ENCODE data around the gene AK8. TPM values are rescaled to one million over a fixed set of nuclear protein-coding genes. Genes with fewer than 3 reads are reported as not detected.

AK8 gene
- total RNA-seq, 1 donor from 2014 or later = under 0.01 TPM

DNA sequence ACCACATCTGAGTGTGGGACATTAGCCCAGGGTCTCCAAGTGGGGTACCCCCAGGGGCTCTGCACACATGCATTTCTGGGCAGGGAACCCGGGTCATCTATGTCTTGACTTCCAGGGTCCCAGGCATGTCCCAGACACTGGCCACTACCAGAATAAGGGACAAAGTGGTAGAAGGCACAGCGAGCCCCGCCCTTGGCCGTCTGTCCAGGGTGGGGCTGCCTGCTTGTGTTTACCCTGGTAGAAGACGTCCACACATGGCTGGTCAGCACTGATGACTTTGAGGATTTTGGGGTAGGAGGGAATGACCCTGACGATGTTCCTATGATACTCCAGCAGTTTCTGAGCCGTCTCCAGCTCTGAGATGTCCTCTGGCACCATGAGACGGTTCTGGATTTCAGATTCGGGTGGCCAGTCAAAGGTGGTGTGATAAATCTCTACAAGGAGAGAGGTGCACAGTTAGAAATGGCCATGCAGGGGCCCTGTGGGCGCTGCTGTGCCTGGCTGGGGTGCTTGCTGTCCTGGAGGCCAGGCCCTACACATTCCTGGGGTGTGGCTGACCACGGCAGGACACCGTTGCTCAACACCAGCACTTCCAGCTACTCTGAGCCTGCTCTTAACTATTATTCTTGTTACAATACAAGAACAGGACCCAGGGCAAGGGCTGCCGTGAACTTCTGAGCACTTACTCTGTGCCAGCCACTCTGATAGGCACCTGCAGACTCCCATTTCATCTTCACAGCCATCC is 51.3 kb downstream of the AK8 start:
- DNase-seq (ENCODE audit: low read depth in 2 of 2) = no peak

- DNase-seq (ENCODE audit: low read depth in 2 of 2) = no peak
Observed at GRCh38 chr9:132826131-132826530, 52.0 kb downstream of the AK8 start.

GRCh38 chr9:132825430-132825829 is 52.7 kb downstream of the AK8 start:
- no peak for DNase-seq (ENCODE audit: low read depth in 2 of 2)

DNA sequence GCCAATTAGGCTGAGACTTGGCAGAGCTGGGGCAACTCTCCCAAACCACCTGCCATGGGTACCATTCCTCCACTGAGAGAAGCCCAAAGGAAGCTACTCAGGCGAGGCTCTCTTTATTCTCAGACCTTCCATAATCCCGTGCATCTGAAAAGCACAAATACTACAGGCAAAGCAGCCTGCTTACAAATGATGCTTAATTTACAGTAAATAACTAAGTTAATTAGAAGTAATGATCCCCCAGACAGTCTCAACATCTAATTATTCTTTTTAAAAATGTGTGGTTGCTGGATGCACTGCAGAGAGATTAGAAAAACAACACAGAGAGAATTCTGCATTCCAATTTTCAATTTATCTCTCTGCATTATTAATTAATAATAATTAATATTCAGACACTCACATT is 53.1 kb downstream of the AK8 start:
- DNase-seq (ENCODE audit: low read depth in 2 of 2) = no peak

DNA sequence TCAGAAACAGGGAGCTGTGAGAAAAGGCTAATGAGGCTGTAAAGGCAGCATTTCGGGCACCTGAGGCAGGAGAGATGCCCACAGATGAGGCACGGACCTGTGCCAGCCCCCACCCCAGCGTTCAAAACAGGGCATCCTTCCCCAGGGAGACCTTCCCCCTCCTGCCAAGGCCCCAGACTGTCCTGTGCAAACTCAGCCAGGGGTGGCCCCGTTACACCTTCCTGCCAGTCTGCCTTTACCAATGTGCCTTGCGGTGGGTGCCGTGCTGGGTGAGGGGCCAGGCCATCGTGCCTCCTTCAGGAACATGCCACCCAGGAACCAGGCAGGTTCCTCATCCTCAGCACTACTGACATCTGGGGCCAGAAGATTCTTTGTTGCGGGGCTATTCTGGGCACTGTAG is 53.9 kb downstream of the AK8 start:
- DNase-seq (ENCODE audit: low read depth in 2 of 2) = no peak

DNA sequence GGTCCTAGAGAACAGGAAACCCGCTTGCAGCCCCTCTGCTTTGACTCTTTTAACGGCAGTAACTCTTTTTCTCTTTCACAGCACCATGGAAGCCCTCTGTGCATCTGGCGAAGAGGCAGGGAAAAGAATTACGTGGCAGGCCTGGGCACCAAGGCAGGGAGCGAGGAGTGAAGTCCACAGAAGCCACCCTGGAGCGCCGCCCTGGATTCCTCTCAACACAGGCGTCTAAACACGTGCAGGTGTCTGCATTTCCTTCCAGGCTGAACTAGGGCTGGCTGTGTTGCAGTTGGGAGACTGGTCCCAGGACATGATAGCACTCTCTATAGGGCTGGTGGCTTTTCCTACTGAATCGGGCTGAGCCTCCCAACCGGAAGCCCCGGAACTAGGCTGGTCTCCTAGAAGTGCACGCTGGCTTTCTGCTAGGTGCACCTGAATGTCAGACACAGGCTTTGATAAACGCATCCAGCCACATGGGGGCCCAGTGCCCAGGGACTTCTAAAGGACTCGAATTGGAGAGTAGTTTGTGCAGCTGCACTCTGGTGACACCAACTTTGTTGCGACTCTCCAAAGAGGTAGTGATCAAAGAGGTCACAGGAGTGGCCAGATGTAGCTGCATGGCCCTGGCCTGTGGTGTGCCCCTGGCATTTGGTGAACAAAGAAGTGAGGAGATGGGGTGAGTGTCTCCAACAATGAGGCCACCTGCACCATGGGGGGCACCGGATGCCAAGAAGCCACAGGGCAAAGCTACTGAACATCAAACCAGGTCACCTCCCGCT is 54.5 kb downstream of the AK8 start:
- DNase-seq (ENCODE audit: low read depth in 2 of 2) = no peak

DNA sequence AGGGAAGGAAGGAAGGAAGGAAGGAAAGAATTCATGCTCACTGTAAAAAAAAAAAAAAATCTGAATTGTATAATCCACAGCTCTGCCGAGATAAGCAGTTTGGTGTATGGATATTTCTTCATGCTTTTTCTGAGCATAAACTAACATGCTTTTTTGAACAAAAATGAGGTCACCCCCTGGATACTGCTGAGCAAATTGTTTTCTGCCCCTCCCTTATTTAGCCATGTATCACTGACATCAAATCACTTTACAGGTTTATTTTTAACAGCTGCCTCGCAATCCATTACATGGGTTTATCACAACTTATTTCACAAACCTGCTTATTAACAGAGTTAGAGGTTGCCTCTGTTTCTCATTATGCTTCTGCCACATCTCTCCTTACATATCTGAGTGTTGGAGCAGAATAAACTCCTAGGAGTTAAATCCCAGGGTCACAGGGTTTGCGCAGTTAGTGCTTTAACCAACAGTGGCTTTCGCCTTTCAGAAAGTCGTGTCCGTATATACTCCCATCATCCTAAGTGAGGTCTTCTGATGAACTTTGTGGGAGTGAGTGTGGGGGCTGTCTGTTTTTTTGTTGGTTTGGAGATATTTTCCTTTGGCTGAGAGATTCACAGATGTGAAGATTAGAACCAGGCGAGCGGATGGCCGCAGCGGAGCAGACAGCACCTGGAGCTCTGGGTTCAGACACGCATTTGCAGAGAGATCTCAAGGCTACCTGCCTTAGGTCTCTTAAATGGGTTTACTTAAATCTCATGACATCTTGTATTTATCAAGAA is 57.7 kb downstream of the AK8 start:
- no peak for DNase-seq (ENCODE audit: low read depth in 2 of 2)

- DNase-seq (ENCODE audit: low read depth in 2 of 2) = no peak
Observed at GRCh38 chr9:132818588-132818987, 59.5 kb downstream of the AK8 start.

DNA sequence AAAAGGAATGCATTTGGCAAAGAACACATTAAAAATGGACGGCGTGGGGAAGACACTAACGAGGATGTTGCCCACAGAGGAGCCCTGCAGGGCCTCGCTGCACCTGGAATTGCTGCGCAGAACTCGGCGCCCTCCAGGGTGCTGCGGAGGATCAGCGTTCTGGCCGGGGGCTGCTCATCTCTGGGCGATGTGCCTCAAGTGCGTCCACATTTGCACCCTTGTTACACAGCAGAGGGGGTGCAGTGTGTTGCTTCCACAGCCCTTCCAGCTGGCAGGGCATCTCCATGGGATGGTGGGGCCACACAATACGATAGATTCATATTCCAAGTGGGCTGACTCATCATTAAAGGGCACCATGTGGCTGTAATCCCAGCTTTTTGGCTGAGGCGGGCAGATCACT is 63.1 kb downstream of the AK8 start:
- no peak for DNase-seq (ENCODE audit: low read depth in 2 of 2)

DNA sequence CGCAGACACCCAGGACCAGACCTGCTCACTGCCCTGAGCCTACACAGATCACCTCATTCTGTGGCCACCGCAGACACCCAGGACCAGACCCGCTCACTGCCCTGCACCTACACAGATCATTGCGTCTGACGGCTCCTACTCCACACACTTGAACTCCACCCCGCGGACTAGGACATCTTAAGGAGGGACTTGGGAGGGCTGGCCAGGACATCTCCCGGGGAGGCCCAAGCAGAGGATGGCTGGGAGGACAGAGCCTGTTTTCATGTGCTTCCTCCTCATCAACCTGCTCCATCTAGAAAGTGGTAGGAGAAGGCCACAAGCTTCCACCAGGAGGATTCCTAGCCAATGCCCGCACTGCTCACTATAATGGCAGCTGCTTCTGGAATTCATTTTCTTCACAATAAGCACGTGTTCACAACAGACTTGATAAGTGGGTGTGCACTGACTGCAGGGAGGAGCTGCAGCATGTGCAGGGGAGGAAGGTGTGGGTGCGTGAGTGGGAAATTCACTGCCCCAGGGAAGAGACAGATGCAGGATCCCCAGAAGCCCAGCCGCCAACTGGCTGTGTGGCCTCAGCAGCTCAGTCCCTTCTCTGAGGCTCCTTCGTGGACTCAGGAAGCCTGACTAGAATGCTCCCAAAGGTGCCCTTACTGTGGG is 64.8 kb downstream of the AK8 start:
- no peak for DNase-seq (ENCODE audit: low read depth in 2 of 2)

GRCh38 chr9:132811985-132812384 is 66.1 kb downstream of the AK8 start:
- no peak for DNase-seq (ENCODE audit: low read depth in 2 of 2)

GRCh38 chr9:132810314-132810713 is 67.8 kb downstream of the AK8 start:
- no peak for DNase-seq (ENCODE audit: low read depth in 2 of 2)

DNA sequence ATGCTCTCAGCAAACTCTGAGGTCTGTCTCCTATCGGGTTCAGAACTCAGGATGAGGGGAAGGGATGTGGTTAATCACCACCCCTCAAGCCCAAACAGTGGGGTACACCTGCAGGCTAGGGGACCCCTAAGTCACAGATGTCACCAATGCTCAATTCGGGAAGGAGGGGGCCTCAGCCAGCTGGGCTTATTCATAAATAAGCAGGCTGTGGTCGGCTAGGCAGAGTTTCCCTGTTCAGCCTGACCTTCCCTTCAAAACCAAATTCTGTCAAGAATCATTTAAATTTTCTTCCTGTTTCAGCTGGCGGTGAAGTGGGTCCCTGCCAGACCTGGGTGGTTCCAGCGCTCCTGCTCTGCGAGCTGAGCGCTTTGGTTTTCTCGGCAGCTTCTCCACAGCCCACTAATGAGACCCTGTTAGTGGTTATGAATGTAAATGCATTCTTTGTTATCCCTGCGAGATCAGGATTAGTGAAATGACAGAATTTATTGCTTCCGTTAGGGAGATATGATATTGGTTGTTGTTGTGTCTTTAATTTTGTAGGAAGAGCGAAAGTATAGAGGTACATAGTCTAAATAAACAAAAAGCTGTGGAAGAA is 68.3 kb downstream of the AK8 start:
- no peak for DNase-seq (ENCODE audit: low read depth in 2 of 2)

DNA sequence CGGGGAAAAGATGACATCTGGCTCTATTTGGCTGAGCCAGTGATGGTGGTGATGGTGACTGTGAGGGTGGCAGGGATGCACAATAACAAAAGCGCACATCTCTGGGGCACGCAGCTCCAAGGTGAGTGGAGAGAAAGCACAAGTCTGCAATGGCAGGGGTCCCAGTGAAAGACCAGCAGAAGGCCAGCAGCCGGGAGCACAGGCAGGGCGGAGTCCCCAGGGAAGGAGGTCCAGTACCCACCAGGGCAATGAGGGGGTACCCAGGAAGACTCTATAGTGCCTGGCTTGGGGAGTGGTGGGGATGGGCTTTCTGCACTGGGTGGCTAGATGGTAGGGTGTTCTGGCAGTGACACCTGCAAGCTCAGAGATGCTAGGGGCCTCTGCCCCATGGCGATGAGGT is 69.4 kb downstream of the AK8 start:
- DNase-seq (ENCODE audit: low read depth in 2 of 2) = no peak

- DNase-seq (ENCODE audit: low read depth in 2 of 2) = no peak
Observed at GRCh38 chr9:132806723-132807421, 71.2 kb downstream of the AK8 start.

DNA sequence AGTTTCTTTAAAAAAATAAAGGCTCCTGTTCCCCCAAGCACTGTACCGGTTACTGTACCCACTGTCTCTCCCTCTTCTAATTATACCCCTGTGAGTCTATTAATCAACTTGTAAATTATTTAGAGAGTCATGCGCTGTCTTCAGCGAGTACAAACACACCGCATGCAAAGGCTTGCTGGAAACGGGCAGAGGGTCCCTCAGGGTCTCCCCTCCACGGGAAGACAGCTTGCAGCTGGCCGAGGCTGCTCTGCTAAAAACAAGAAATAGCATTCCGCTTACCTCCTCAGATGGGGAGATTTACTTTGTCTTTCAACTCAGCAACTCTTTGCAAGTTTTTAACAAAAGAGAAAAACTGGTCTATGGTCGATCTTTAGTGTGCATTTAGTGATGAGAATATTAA is 71.8 kb downstream of the AK8 start:
- DNase-seq (ENCODE audit: low read depth in 2 of 2) = no peak

DNA sequence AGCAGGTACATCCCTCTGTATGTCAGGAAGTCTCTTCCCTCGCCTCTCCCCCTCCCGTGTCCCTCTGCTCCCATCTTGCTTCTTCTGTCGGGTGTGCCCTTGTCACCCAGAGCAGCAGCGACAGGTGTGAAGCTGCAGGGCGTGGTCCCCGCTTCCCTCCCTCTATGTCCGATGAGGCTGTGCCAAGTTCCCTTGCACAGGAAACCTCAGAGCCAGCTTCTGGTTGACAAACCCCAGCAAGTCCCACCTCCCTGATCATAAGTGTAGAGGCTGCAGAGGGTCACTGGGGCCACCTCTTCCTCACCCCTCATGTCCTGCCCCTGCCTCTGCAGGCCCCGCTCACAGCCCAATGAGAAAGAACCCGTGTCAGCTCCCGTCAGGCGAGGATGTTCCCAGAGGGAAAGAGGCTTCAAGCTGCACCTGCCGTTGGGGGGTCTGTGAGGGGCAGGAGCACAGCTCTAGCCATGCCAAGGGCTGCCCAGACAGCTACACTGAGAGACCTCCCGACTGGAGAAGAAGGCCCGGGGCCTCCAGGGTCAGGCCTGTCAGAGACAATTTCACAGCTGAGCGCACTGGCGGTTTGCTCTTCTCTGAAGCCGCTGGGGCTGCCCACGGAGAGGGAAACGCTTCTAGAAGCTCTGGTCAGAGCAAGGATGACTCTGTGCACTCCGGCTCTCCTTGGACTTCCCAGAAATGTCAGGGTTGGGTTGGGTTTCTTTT is 73.3 kb downstream of the AK8 start:
- DNase-seq (ENCODE audit: low read depth in 2 of 2) = no peak

DNA sequence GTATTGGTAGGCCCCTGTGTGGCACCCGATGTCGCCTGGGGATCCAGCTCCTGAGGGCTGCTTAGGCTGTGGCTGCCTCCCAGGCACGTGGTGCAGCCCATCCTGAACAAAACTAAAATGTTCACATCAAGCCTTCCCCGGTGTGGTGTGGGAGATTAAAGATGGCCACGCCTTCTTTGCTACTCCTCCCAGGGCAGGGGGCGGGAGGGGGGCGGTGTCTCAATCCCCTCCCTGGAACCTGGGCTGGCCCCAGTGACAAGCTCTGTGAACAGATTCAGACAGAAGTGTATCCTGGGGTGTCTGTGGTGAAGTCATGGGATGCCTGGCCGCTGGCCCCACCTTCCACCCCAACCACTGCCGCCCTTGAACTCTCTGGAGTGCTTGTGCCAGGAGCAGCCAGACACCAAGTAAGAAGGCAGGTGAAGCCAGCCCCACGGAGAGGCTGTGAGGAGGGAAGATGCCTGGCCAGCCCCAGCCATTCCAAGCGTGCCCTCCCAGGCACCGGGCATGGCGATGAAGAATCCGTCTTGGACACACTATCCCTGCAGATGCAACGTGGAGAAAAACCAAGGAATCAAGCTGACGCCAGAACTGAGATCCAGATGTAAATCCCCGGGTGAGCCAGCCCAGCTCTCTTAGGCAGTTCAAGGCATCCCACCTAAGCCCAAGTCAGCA is 75.8 kb downstream of the AK8 start:
- DNase-seq (ENCODE audit: low read depth in 2 of 2) = no peak

- DNase-seq (ENCODE audit: low read depth in 2 of 2) = no peak
Observed at GRCh38 chr9:132801659-132802058, 76.4 kb downstream of the AK8 start.

All from dermis microvascular lymphatic vessel endothelial cell (primary cell).